Panc1 (cell line): Measurements from ENCODE around the gene CCDC18. TPM values are rescaled to one million over a fixed set of nuclear protein-coding genes. Genes with fewer than 3 reads are reported as not detected.

Experiments used
- ATAC-seq: fragments of 200-7000 bp; cut with Tn5 transposase; 2 replicates; pipeline ENCODE4 v1.9.1; 2020; ENCODE audit warnings: mild to moderate bottlenecking, moderate library complexity
- BruUV-seq: library from RNA; stranded (reverse); fragments of 400-500 nt; replicated peaks from 2 replicates; lab custom pipeline; 2021; lab: Mats Ljungman, UMichigan
- CTCF ChIA-PET: fragments of 300-600 bp; sonication (Branson Sonifier 250); formaldehyde crosslinking; loops from one replicate; lab custom pipeline; 2022; ENCODE audit warnings: antibody characterized with exemption; lab: Charles Lee
- POLR2A ChIA-PET: fragments of 300-600 bp; sonication (Branson Sonifier 250); formaldehyde crosslinking; loops from one replicate; lab custom pipeline; 2022; ENCODE audit warnings: antibody characterized with exemption; lab: Charles Lee
- DNase-seq: peaks from one replicate; pipeline ENCODE4 v3.0.0-alpha.2; 2010; ENCODE audit warnings: low read depth, low spot score
- H3K27ac ChIP-seq: 2 replicates; pipeline ENCODE4 v1.5.1; 2011; ENCODE audit warnings: mild to moderate bottlenecking, low read length, inconsistent platforms
- H3K27me3 ChIP-seq: fragments of 200-500 bp; sonication (Bioruptor generic); 2 replicates; pipeline ENCODE4 v1.6.0; 2014; ENCODE audit warnings: low read length, inconsistent platforms; ENCODE audit not compliant: control insufficient read depth, insufficient read depth
- H3K36me3 ChIP-seq: fragments of 200-500 bp; sonication (Bioruptor generic); 2 replicates; pipeline ENCODE4 v1.5.1; 2014; ENCODE audit warnings: inconsistent platforms, mild to moderate bottlenecking, low read length, moderate library complexity; ENCODE audit not compliant: control insufficient read depth, insufficient read depth
- H3K4me1 ChIP-seq: 2 replicates; pipeline ENCODE4 v1.5.1; 2011; ENCODE audit warnings: inconsistent platforms, mild to moderate bottlenecking, low read length, moderate library complexity; ENCODE audit not compliant: control insufficient read depth, insufficient read depth
- H3K4me3 ChIP-seq, 2 experiments: 2 replicates each; pipeline ENCODE4 v1.5.1; 2011 to 2012; ENCODE audit warnings: low read depth in 2 of 2, low read length in 2 of 2, mild to moderate bottlenecking in 2 of 2, inconsistent platforms in 1 of 2, moderate library complexity in 1 of 2
- H3K9me3 ChIP-seq: fragments of 200-500 bp; sonication (Bioruptor generic); 2 replicates; pipeline ENCODE4 v1.5.1; 2014; ENCODE audit warnings: low read depth, mild to moderate bottlenecking, inconsistent platforms, low read length, moderate library complexity; ENCODE audit not compliant: control insufficient read depth, insufficient read depth
- CTCF ChIP-seq: fragments of 450-650 bp; IDR thresholded peaks from 2 replicates; pipeline ENCODE4 v1.5.1; 2017; ENCODE audit warnings: mild to moderate bottlenecking
- POLR2AphosphoS5 ChIP-seq: IDR thresholded peaks from 2 replicates; pipeline ENCODE4 v1.6.1; 2012; ENCODE audit warnings: mild to moderate bottlenecking, low read depth, low read length, moderate library complexity
- REST ChIP-seq, 2 experiments: IDR thresholded peaks; 2 replicates each; pipeline ENCODE4 v1.6.1; 2011 to 2012; ENCODE audit warnings: low read depth in 2 of 2, control low read depth in 1 of 2, low read length in 1 of 2, mild to moderate bottlenecking in 1 of 2, moderate library complexity in 1 of 2; ENCODE audit not compliant: insufficient read depth in 1 of 2
- SIN3A ChIP-seq: IDR thresholded peaks from 2 replicates; pipeline ENCODE4 v1.6.1; 2012; ENCODE audit warnings: low read depth, mild to moderate bottlenecking, low read length, moderate library complexity, borderline replicate concordance; ENCODE audit not compliant: insufficient read depth
- TCF7L2 ChIP-seq: IDR thresholded peaks from 2 replicates; pipeline ENCODE4 v1.6.1; 2011; ENCODE audit warnings: mild to moderate bottlenecking, low read depth, low read length, inconsistent platforms
- in situ Hi-C: cut with HindIII; loops from 2 replicates; pipeline ENCODE4 v1.10.0; 2016; ENCODE audit warnings: low sequenced_read_pairs, low pct_unique_long_range_greater_than_20kb
- intact Hi-C: fragments of 100-400 bp; cut with micrococcal nuclease; formaldehyde crosslinking; loops from one replicate; pipeline ENCODE4 v1.10.0; 2022; ENCODE audit not compliant: unreplicated experiment
- total RNA-seq: library from RNA; stranded (reverse); gene quantifications from one replicate; pipeline ENCODE4 v1.2.1, GENCODE V29; 2021; ENCODE audit not compliant: unreplicated experiment

The CCDC18 gene
- total RNA-seq, 1 experiment from 2014 or later: 11.6 TPM

GRCh38 chr1:93324486-93325464 lies 144.3 kb downstream of the CCDC18 start:
- Histone ChIP-seq H3K4me1 (no peaks in the 10 kb centered on the region), H3K27me3 (no peaks in the 10 kb centered on the region), H3K36me3 (no peaks in the 10 kb centered on the region), H3K4me3 (no peak overlapping the region), H3K9me3 (no peaks in the 10 kb centered on the region), H3K27ac (no peak overlapping the region)
- TF ChIP-seq SIN3A (no peak), POLR2AphosphoS5 (no peak), REST (IDR thresholded peaks at IDR 0.05; ENCODE audit: insufficient read depth in 1 of 2, low read depth in 2 of 2, low read length in 1 of 2) (no peak), CTCF (no peak), TCF7L2 (no peak)
- ChIA-PET CTCF (no interaction called here), POLR2A (interaction anchor here (1.1 kb wide), 1 partner anchor 21 kb away, joined by 3 read pairs; the partner anchor contains the start of gene DR1)
- no TSS peak for BruUV-seq
- no peak for DNase-seq
- intact Hi-C loops (no loop called here), in situ Hi-C loops (no loop called here)
- no peak; the same call in 1 of the 2 replicates for ATAC-seq

Other genes starting within 250 kb of the CCDC18 start
- 1.2 TPM for gene DIPK1A, start 219.3 kb upstream of the CCDC18 start, total RNA-seq
- gene MTF2, start 101.4 kb upstream of the CCDC18 start, total RNA-seq: 24.8 TPM
- gene TMED5, start 311 bp upstream of the CCDC18 start, total RNA-seq: 45.6 TPM
- gene DR1, start 165.2 kb downstream of the CCDC18 start, total RNA-seq: 39.0 TPM